K562 (cell line): ENCODE results near the gene NR5A1.

Experiments used
- BCL6 ChIP-seq: fragments of 250-450 bp; sonication (Bioruptor Pico); IDR thresholded peaks from 2 replicates; pipeline ENCODE4 v1.4.0; 2020
- FOXM1 ChIP-seq, 2 experiments: fragments of 450-650 bp in 1 of 2; sonication (generic) in 1 of 2; formaldehyde crosslinking in 1 of 2; IDR thresholded peaks; 2 replicates each; pipeline versions ENCODE4 v1.6.1 to v1.9.0; 2017 to 2022; ENCODE audit warnings: low read depth in 2 of 2, mild to moderate bottlenecking in 2 of 2, missing genetic modification reagents in 1 of 2, moderate library complexity in 1 of 2
- HDGF ChIP-seq: fragments of 450-650 bp; IDR thresholded peaks from 2 replicates; pipeline ENCODE4 v1.6.1; 2016
- NR1H2 ChIP-seq: sonication (generic); formaldehyde crosslinking; IDR thresholded peaks from 2 replicates; pipeline ENCODE4 v1.4.0; 2020; ENCODE audit warnings: mild to moderate bottlenecking, missing genetic modification reagents
- POLR2AphosphoS5 ChIP-seq: IDR thresholded peaks from 2 replicates; pipeline ENCODE4 v1.6.1; 2011; ENCODE audit warnings: mild to moderate bottlenecking, low read depth, low read length, moderate library complexity; ENCODE audit not compliant: control insufficient read depth, insufficient read depth
- TAF1 ChIP-seq: IDR thresholded peaks from 2 replicates; pipeline ENCODE4 v1.6.1; 2011; ENCODE audit warnings: mild to moderate bottlenecking, low read length, moderate library complexity; ENCODE audit not compliant: insufficient read depth, control insufficient read depth, severe bottlenecking; ENCODE audit errors: extremely low read depth
- ZNF253 ChIP-seq: fragments of 250-450 bp; sonication (Bioruptor Pico); conservative IDR thresholded peaks from 2 replicates; pipeline ENCODE4 v1.6.1; 2021; ENCODE audit warnings: mild to moderate bottlenecking
- TF ChIP-seq, protein P1 (sequence below), 2 experiments: fragments of 450-650 bp in 1 of 2; sonication (generic) in 1 of 2; formaldehyde crosslinking; conservative IDR thresholded peaks; 2 replicates each; pipeline versions ENCODE4 v1.4.0 to v1.8.1; 2020 to 2022; ENCODE audit warnings: mild to moderate bottlenecking in 1 of 2, missing genetic modification reagents in 1 of 2
- TF ChIP-seq, protein P2 (sequence below): sonication (generic); formaldehyde crosslinking; IDR thresholded peaks from 2 replicates; pipeline ENCODE4 v1.8.1; 2022; ENCODE audit warnings: missing genetic modification reagents

DNA sequence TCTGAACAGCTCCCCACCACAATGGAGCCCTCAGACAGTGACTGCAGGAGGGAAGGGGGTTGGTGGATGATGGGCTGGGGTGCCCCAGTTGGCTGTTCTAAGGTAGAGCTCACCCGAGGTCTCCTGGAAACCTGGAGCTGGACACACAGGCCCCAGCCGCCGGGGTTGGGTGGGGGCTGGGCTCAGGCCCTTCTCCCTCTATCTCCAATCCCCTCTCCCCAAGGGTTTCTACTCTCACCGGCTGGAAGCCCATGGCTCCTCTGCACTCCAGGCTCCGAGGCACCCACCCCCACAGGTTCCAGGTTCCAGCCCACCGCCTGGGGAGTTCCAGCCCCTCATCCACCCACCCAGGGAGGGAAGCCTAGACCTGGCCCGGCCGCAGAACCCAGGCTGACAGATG is 766 bp downstream of the NR5A1 start:
- no peak for TF ChIP-seq FOXM1 (IDR thresholded peaks at IDR 0.05; ENCODE audit: low read depth)
- TF ChIP-seq FOXM1 (CRISPR knock-in tag; IDR thresholded peaks at IDR 0.05; ENCODE audit: low read depth) = no peak
- TF ChIP-seq, protein P1, sequence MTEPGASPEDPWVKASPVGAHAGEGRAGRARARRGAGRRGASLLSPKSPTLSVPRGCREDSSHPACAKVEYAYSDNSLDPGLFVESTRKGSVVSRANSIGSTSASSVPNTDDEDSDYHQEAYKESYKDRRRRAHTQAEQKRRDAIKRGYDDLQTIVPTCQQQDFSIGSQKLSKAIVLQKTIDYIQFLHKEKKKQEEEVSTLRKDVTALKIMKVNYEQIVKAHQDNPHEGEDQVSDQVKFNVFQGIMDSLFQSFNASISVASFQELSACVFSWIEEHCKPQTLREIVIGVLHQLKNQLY (CRISPR knock-in tag; conservative IDR thresholded peaks at IDR 0.05) = no peak
- TF ChIP-seq NR1H2 (CRISPR knock-in tag) = no peak
- no peak for TF ChIP-seq POLR2AphosphoS5
- no peak for TF ChIP-seq HDGF
- TF ChIP-seq ZNF253 = no peak
- TF ChIP-seq TAF1 = no peak
- TF ChIP-seq, protein P2, sequence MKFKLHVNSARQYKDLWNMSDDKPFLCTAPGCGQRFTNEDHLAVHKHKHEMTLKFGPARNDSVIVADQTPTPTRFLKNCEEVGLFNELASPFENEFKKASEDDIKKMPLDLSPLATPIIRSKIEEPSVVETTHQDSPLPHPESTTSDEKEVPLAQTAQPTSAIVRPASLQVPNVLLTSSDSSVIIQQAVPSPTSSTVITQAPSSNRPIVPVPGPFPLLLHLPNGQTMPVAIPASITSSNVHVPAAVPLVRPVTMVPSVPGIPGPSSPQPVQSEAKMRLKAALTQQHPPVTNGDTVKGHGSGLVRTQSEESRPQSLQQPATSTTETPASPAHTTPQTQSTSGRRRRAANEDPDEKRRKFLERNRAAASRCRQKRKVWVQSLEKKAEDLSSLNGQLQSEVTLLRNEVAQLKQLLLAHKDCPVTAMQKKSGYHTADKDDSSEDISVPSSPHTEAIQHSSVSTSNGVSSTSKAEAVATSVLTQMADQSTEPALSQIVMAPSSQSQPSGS (CRISPR knock-in tag) = no peak
- TF ChIP-seq BCL6 (CRISPR knock-in tag) = no peak
